Tibial nerve (tissue), 4 donors: ENCODE data around the gene MTMR3. TPM values are rescaled to one million over a fixed set of nuclear protein-coding genes. Genes with fewer than 3 reads are reported as not detected.

ENCODE experiments used
- DNase-seq, 2 donors: peaks; one replicate each; pipeline ENCODE4 v3.0.0-alpha.2; 2019; ENCODE audit warnings: low spot score in 2 of 2
- H3K27ac ChIP-seq, 4 donors: fragments of 200-600 bp; sonication (generic) in 3 of 4; one replicate each; pipeline ENCODE4 v1.5.1; 2017 to 2019; ENCODE audit warnings: mild to moderate bottlenecking in 1 of 4
- H3K27me3 ChIP-seq, 2 donors: fragments of 200-600 bp; sonication (generic) in 1 of 2; one replicate each; pipeline versions ENCODE4 v1.5.1 to v1.6.0; 2017 to 2019
- H3K36me3 ChIP-seq, 3 donors: fragments of 200-600 bp; sonication (generic); one replicate each; pipeline ENCODE4 v1.5.1; 2018 to 2019
- H3K4me1 ChIP-seq, 4 donors: fragments of 200-600 bp; sonication (generic) in 3 of 4; one replicate each; pipeline ENCODE4 v1.5.1; 2017 to 2019
- H3K4me3 ChIP-seq, 4 donors: fragments of 200-600 bp; sonication (generic) in 3 of 4; one replicate each; pipeline ENCODE4 v1.5.1; 2017 to 2019; ENCODE audit warnings: mild to moderate bottlenecking in 1 of 4, moderate library complexity in 1 of 4
- H3K9me3 ChIP-seq, 4 donors: fragments of 200-600 bp; sonication (generic) in 3 of 4; one replicate each; pipeline ENCODE4 v1.5.1; 2017 to 2019
- CTCF ChIP-seq, 5 experiments: fragments of 200-600 bp in 3 of 5; fragments of 450-650 bp in 2 of 5; sonication (generic) in 3 of 5; IDR thresholded peaks; one replicate each; pipeline ENCODE4 v1.5.1; 2016 to 2019; ENCODE audit warnings: antibody characterized with exemption in 5 of 5, mild to moderate bottlenecking in 3 of 5, moderate library complexity in 2 of 5
- EP300 ChIP-seq, 2 donors: sonication (generic); formaldehyde crosslinking; IDR thresholded peaks; one replicate each; pipeline ENCODE4 v1.6.1; 2017; ENCODE audit warnings: antibody characterized with exemption in 2 of 2, mild to moderate bottlenecking in 1 of 2
- POLR2A ChIP-seq, 2 donors: fragments of 450-650 bp; IDR thresholded peaks; one replicate each; pipeline ENCODE4 v1.6.1; 2017; ENCODE audit warnings: antibody characterized with exemption in 2 of 2, mild to moderate bottlenecking in 2 of 2, moderate library complexity in 2 of 2
- WGBS, 2 donors: methylation state at CpG; one replicate each; pipeline ENCODE4 v1.1.5; 2018; 5-methylcytosine and 5-hydroxymethylcytosine counted together
- total RNA-seq, 4 donors: library from RNA; depleted of rRNA; stranded (reverse); fragments of >200 nt; gene quantifications; one replicate each; pipeline ENCODE4 v1.1.0, GENCODE V29; 2016

MTMR3 gene
- total RNA-seq, 4 donors from 2014 or later, result 56.1 to 91.2 (median 74.5) TPM

- H3K9me3 ChIP-seq, result no peaks in the 10 kb centered on the region
- H3K36me3 ChIP-seq, result no peaks in the 10 kb centered on the region
- peaks cover 0 to 14% (median 3%) of the 10 kb centered on the region in 4 donors for H3K4me1 ChIP-seq
- no peak overlapping the region for H3K27ac ChIP-seq
- WGBS, 2 donors, result 18 to 20% methylated on average over 3 of the region's 3 CpGs
- DNase-seq, result no peak
- no peaks in the 10 kb centered on the region for H3K27me3 ChIP-seq
- no peak for TF ChIP-seq CTCF (IDR thresholded peaks at IDR 0.05)
- no peak overlapping the region for H3K4me3 ChIP-seq
These were observed 161.4 kb downstream of the MTMR3 start for GRCh38 chr22:30044369-30044768.

GRCh38 chr22:30044881-30045493 is 162.0 kb downstream of the MTMR3 start:
- TF ChIP-seq POLR2A (IDR thresholded peaks at IDR 0.05) (no peak), CTCF (IDR thresholded peaks at IDR 0.05) (no peak), EP300 (IDR thresholded peaks at IDR 0.05) (no peak)
- Histone ChIP-seq H3K36me3 (no peaks in the 10 kb centered on the region), H3K9me3 (no peaks in the 10 kb centered on the region), H3K27ac (no peak overlapping the region), H3K4me1 (peaks cover 0 to 14% (median 3%) of the 10 kb centered on the region in 4 donors), H3K4me3 (no peak overlapping the region), H3K27me3 (no peaks in the 10 kb centered on the region)
- WGBS, 2 donors, result 69 to 74% methylated on average over 4 of the region's 4 CpGs
- no peak for DNase-seq

GRCh38 chr22:30045494-30045887 is 162.5 kb downstream of the MTMR3 start:
- Histone ChIP-seq H3K27me3 (no peaks in the 10 kb centered on the region), H3K4me1 (peaks cover 0 to 14% (median 3%) of the 10 kb centered on the region in 4 donors), H3K36me3 (no peaks in the 10 kb centered on the region), H3K4me3 (no peak overlapping the region), H3K27ac (no peak overlapping the region), H3K9me3 (no peaks in the 10 kb centered on the region)
- 82 to 83% methylated on average over 4 of the region's 4 CpGs for WGBS, 2 donors
- TF ChIP-seq POLR2A (IDR thresholded peaks at IDR 0.05) (no peak), CTCF (IDR thresholded peaks at IDR 0.05) (no peak), EP300 (IDR thresholded peaks at IDR 0.05) (no peak)
- no peak for DNase-seq

- no peak overlapping the region for H3K27ac ChIP-seq
- H3K9me3 ChIP-seq, result no peaks in the 10 kb centered on the region
- WGBS, 2 donors, result 90 to 93% methylated on average over 15 to 19 of the region's 21 CpGs
- H3K4me1 ChIP-seq, result peaks cover 0 to 14% (median 3%) of the 10 kb centered on the region in 4 donors
- TF ChIP-seq CTCF (IDR thresholded peaks at IDR 0.05) (no peak), EP300 (IDR thresholded peaks at IDR 0.05) (no peak), POLR2A (IDR thresholded peaks at IDR 0.05) (no peak)
- H3K36me3 ChIP-seq, result no peaks in the 10 kb centered on the region
- no peaks in the 10 kb centered on the region for H3K27me3 ChIP-seq
- H3K4me3 ChIP-seq, result no peak overlapping the region
- no peak for DNase-seq
These were observed 163.1 kb downstream of the MTMR3 start for GRCh38 chr22:30045901-30046715.

- Histone ChIP-seq H3K4me3 (no peak overlapping the region), H3K9me3 (no peaks in the 10 kb centered on the region), H3K27me3 (no peaks in the 10 kb centered on the region), H3K4me1 (peaks cover 0 to 14% (median 3%) of the 10 kb centered on the region in 4 donors), H3K27ac (no peak overlapping the region), H3K36me3 (no peaks in the 10 kb centered on the region)
- TF ChIP-seq EP300 (IDR thresholded peaks at IDR 0.05), result no peak
- no peak for TF ChIP-seq CTCF (IDR thresholded peaks at IDR 0.05)
- no peak for TF ChIP-seq POLR2A (IDR thresholded peaks at IDR 0.05)
- no peak for DNase-seq
- WGBS, 2 donors, result 95 to 97% methylated on average over 15 of the region's 15 CpGs
These were observed 163.9 kb downstream of the MTMR3 start for GRCh38 chr22:30046716-30047363.
